Pancreas (tissue), 10 donors: ENCODE measurements around the gene LMF1. TPM values are rescaled to one million over a fixed set of nuclear protein-coding genes. Genes with fewer than 3 reads are reported as not detected.

Experiments
- ATAC-seq, 4 donors: fragments of 200-7000 bp; cut with Tn5 transposase; one replicate each; pipeline versions ENCODE4 v1.8.0 to v1.9.1; 2020; ENCODE audit warnings: mild to moderate bottlenecking in 4 of 4, moderate library complexity in 4 of 4
- DNase-seq, 6 donors: peaks; one replicate each; pipeline ENCODE4 v3.0.0-alpha.2; 2020
- FAIRE-seq: peaks from 2 replicates; lab custom pipeline; 2012; peaks lifted over from hg19 to GRCh38; lab: Jason Lieb, UNC
- H3K27ac ChIP-seq, 4 donors: fragments of 200-600 bp; sonication (generic); 1 replicate in 3 of 4; 2 replicates in 1 of 4; pipeline versions ENCODE4 v1.5.0 to v1.8.0; 2020
- H3K27me3 ChIP-seq, 4 donors: fragments of 200-600 bp; one replicate each; pipeline ENCODE4 v1.8.0; 2021
- H3K36me3 ChIP-seq, 3 donors: fragments of 200-600 bp; sonication (generic) in 1 of 3; one replicate each; pipeline versions ENCODE4 v1.5.0 to v1.8.0; 2020 to 2021
- H3K4me1 ChIP-seq, 3 donors: fragments of 200-600 bp; one replicate each; pipeline ENCODE4 v1.8.0; 2021
- H3K4me3 ChIP-seq, 4 donors: fragments of 200-600 bp; sonication (generic) in 2 of 4; one replicate each; pipeline versions ENCODE4 v1.5.0 to v1.8.0; 2020 to 2021
- H3K9me3 ChIP-seq, 4 donors: fragments of 200-600 bp; one replicate each; pipeline ENCODE4 v1.8.0; 2021
- WGBS, 2 donors: extraction: QIAGEN DNeasy Blood & Tissue Kit; methylation state at CpG; one replicate each; pipeline ENCODE4 v1.1.7; 2013; 5-methylcytosine and 5-hydroxymethylcytosine counted together
- intact Hi-C, 3 donors: fragments of 100-400 bp; cut with DNase I; formaldehyde crosslinking; loops; one replicate each; pipeline versions ENCODE4 v1.11.1 to v1.14.2; 2022
- polyA plus RNA-seq, 2 donors: library from polyadenylated mRNA; stranded (reverse); fragments of 200-250 nt; gene quantifications; one replicate each; pipeline ENCODE4 v1.2.3, GENCODE V29; 2013
- total RNA-seq, 6 donors: library from RNA; stranded (reverse); fragmentation: NEBNext Ultra II Directional in 4 of 6; extraction: Animal tissue kit (Norgen Biotek cat#: 25700) in 4 of 6; gene quantifications; one replicate each; pipeline versions ENCODE4 v1.2.1 to v1.2.4, GENCODE V29; 2021 to 2023
- TF ChIP-seq, protein P1 (sequence below), 4 donors: fragments of 200-600 bp; sonication (generic) in 3 of 4; IDR thresholded peaks; one replicate each; pipeline versions ENCODE4 v1.5.0 to v1.8.0; 2021; ENCODE audit warnings: antibody characterized with exemption in 4 of 4
- donor health status: healthy with polysubstance abuse.
- donor health status: DM: no; HTN: no; CAD: no; lungs with moderate emphysema.
- donor health status: DM: no; HTN: no; CAD: no.
- donor health status: control.
- donor health status: control.
- donor health status: Bipolar disorder and iron deficiency.
- donor health status: DM: yes; HTN: yes; CAD: no.
- donor health status: DM: no; HTN: no; CAD: no.
- donor health status: DM: no; HTN: no; CAD: no.
- donor health status: DM: yes; HTN: yes; CAD: no.

LMF1 gene
- total and polyA plus RNA-seq, 8 donors = 9.3 to 64.6 (median 15.7) TPM

DNA sequence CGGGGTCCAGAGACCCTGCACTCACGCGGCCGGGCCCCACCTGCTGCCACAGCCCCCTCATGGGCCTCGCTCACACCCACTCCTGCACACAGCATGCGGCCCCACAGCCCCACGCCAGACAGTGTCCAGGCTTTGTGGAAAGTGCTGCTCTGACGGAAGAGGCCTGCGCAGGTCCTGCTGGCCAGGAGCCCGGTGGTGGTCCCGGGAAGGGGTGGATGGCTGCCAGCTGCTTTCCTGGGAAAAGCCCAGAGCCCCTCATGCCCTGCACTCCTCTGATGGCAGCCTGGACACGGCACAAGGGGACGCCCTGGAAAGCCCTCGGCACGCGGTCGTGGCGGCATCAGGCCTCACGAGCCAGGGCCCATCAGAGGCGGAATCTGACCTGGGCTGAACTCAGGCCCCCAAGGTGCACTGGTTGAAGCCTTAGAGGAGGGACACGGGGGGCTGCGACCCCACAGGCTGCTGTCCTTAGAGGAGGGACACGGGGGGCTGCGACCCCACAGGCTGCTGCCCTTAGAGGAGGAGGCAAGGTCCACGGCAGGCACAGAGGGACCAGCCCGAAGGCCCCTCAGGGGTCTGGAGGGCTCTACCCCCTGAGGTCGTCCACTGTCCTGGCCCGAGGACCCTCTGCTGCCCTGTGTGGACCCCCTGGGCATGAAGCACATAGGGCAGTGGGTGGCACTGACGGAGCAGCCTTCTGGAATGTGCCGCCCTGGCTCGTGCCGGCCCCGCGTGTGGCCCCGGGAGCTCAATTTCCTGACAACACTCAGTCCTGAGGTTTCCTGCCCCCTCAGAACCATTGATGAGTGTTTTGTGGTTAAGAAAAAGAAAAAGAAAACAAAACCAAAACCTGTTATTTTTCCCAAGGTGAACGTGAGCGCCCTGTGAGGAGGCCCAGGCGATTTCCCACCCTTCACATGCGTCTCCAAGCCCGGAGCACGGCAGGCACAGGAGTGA is 32.9 kb upstream of the LMF1 start:
- no peak overlapping the region for H3K4me3 ChIP-seq
- FAIRE-seq (no peak), ATAC-seq (peak in 1 of 4 donors; percentile 21), DNase-seq (no peak)
- intact Hi-C loops = no loop called here
- WGBS, 2 donors = 69 to 74% methylated on average over 35 to 41 of the region's 41 CpGs
- no peaks in the 10 kb centered on the region for H3K9me3 ChIP-seq
- H3K27ac ChIP-seq = no peak overlapping the region
- TF ChIP-seq, protein P1, sequence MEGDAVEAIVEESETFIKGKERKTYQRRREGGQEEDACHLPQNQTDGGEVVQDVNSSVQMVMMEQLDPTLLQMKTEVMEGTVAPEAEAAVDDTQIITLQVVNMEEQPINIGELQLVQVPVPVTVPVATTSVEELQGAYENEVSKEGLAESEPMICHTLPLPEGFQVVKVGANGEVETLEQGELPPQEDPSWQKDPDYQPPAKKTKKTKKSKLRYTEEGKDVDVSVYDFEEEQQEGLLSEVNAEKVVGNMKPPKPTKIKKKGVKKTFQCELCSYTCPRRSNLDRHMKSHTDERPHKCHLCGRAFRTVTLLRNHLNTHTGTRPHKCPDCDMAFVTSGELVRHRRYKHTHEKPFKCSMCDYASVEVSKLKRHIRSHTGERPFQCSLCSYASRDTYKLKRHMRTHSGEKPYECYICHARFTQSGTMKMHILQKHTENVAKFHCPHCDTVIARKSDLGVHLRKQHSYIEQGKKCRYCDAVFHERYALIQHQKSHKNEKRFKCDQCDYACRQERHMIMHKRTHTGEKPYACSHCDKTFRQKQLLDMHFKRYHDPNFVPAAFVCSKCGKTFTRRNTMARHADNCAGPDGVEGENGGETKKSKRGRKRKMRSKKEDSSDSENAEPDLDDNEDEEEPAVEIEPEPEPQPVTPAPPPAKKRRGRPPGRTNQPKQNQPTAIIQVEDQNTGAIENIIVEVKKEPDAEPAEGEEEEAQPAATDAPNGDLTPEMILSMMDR (IDR thresholded peaks at IDR 0.05) = no peak
- no peaks in the 10 kb centered on the region for H3K27me3 ChIP-seq
- no peaks in the 10 kb centered on the region for H3K36me3 ChIP-seq
- H3K4me1 ChIP-seq = no peaks in the 10 kb centered on the region

DNA sequence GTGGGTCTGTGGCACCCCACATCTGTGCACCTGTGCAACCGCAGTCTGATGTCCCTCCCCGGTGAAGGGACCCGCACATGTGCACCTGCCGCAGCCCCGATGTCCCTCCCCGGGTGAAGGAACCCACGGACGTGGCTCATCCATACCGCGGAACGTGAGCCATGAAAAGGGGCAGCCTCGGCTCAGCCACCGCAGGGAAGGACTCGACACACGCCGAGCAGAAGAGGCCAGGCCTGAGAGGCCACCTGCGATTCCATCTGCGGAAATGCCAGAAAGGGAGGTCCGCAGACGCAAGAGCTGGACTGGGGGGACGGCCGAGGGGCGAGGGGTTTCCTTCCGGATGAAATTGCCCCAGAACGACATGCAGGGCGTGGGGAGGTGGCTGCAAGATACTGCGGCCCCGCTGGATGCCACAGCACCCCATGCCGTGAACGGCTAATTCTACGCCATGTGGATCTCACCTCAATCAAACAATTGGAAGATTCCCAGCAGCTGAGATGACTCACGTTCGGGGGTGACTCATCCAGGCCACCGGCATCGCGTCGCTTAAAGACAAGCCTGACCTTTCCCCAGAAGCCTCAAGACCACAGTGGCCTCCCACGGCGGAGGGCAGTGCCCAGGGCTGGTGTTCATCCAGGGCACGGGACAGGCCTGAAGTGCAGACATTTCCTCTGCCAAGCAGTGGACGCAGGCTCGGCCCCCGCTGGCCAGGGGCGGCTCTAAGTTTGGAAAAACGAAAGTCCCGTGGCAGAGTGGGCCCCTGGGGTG is 31.8 kb upstream of the LMF1 start:
- ATAC-seq = peak; percentile 36 to 70 (median 51)
- TF ChIP-seq, protein P1 (IDR thresholded peaks at IDR 0.05) = no peak
- Histone ChIP-seq H3K9me3 (no peaks in the 10 kb centered on the region), H3K27me3 (no peaks in the 10 kb centered on the region), H3K27ac (no peak overlapping the region), H3K36me3 (no peaks in the 10 kb centered on the region), H3K4me3 (no peak overlapping the region), H3K4me1 (no peaks in the 10 kb centered on the region)
- WGBS, 2 donors = 70 to 80% methylated on average over 46 of the region's 46 CpGs
- no peak for FAIRE-seq
- intact Hi-C loops = no loop called here
- peak in 1 of 6 donors; percentile 46 for DNase-seq

DNA sequence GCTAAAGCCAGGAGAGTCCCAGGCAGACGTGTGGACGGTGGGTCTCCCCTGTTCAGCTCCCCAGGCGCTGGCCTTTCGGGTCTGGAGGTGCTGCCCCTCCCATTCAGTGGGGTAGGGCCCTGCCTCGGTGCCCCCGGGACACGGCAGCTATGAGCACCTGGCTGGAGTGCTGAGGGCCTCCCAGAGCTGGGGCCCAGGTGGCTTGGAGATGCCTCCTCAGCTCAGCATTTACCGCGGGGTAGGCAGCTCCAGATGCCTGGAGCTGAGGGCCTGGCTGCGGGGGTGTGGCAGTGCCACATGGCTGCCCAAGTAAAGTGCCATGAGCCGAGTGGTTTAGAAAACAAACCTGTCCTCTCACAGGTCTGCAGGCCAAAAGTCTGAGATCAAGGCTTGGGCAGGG is 30.3 kb upstream of the LMF1 start:
- H3K9me3 ChIP-seq = no peaks in the 10 kb centered on the region
- 81 to 90% methylated on average over 11 of the region's 11 CpGs for WGBS, 2 donors
- no peaks in the 10 kb centered on the region for H3K27me3 ChIP-seq
- FAIRE-seq (no peak), ATAC-seq (no peak), DNase-seq (no peak)
- no peaks in the 10 kb centered on the region for H3K4me1 ChIP-seq
- H3K36me3 ChIP-seq = no peaks in the 10 kb centered on the region
- H3K27ac ChIP-seq = no peak overlapping the region
- TF ChIP-seq, protein P1 (IDR thresholded peaks at IDR 0.05) = no peak
- intact Hi-C loops = no loop called here
- no peak overlapping the region for H3K4me3 ChIP-seq

DNA sequence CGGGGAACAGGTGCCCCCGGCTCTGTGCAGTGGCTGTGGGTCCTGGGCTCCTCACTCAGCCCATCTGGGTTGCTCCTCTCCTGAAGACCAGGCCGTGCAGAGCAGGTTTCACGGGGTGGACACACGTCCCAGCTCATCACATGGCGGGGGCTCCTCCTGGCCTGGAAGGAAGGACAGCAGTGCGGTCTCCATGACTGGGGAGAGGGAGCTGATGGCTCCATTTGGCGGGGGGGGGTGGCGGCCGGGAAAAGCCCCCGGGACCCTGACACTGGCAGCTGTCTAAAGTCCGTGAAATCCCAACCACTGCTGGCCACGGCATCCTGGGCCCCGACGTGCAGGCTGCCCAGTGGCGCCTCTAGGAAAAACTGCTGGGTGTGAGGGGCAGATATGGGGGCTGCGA is 29.8 kb upstream of the LMF1 start:
- H3K27ac ChIP-seq = no peak overlapping the region
- TF ChIP-seq, protein P1 (IDR thresholded peaks at IDR 0.05) = no peak
- H3K36me3 ChIP-seq = no peaks in the 10 kb centered on the region
- DNase-seq (no peak), FAIRE-seq (no peak), ATAC-seq (no peak)
- no peak overlapping the region for H3K4me3 ChIP-seq
- no peaks in the 10 kb centered on the region for H3K9me3 ChIP-seq
- WGBS, 2 donors = 56 to 79% methylated on average over 17 of the region's 17 CpGs
- no peaks in the 10 kb centered on the region for H3K27me3 ChIP-seq
- H3K4me1 ChIP-seq = no peaks in the 10 kb centered on the region
- intact Hi-C loops = no loop called here
